HG03280 (cell line): ENCODE measurements around the gene S100A5.
"Not testable (repeated sequence)": the region's sequence is repeated elsewhere in the genome, so short reads cannot be mapped to it uniquely, and the experiment has no call there.

ENCODE experiments used
- ATAC-seq: cut with Tn5 transposase; IDR thresholded peaks from one replicate; pipeline ENCODE4 v1.9.1; 2021; ENCODE audit warnings: mild to moderate bottlenecking, moderate library complexity; ENCODE audit not compliant: unreplicated experiment

The S100A5 gene

GRCh38 chr1:153535242-153536011 lies 5.3 kb downstream of the S100A5 start, which contains the start of gene S100A6:
S100A6 (minus strand) TSS chr1:153535991; CDS start chr1:153535339, 652 bp downstream.
- ATAC-seq, result no peak

GRCh38 chr1:153534925-153535241 lies 5.9 kb downstream of the S100A5 start:
- ATAC-seq, result no peak

- ATAC-seq, result no peak
Measured at GRCh38 chr1:153534226-153534924, 6.4 kb downstream of the S100A5 start.

- ATAC-seq, result no peak
Measured at GRCh38 chr1:153533689-153534201, 7.0 kb downstream of the S100A5 start.

GRCh38 chr1:153532769-153533599 lies 7.8 kb downstream of the S100A5 start:
- ATAC-seq, result no peak

- no peak for ATAC-seq
Measured at GRCh38 chr1:153532181-153532580, 8.6 kb downstream of the S100A5 start.

- no peak for ATAC-seq
Measured at GRCh38 chr1:153531638-153532037, 9.1 kb downstream of the S100A5 start.

GRCh38 chr1:153527683-153528040 lies 13.1 kb downstream of the S100A5 start:
- no peak for ATAC-seq

- ATAC-seq, result no peak
Measured at GRCh38 chr1:153527023-153527682, 13.6 kb downstream of the S100A5 start.

- ATAC-seq, result no peak
Measured at GRCh38 chr1:153526132-153526543, 14.6 kb downstream of the S100A5 start.

GRCh38 chr1:153525088-153525728 lies 15.5 kb downstream of the S100A5 start:
- no peak for ATAC-seq

- not testable (repeated sequence) for ATAC-seq
Measured at GRCh38 chr1:153522353-153523048, 18.2 kb downstream of the S100A5 start.

GRCh38 chr1:153521808-153522207 lies 18.9 kb downstream of the S100A5 start:
- ATAC-seq, result not testable (repeated sequence)

- no peak for ATAC-seq
Measured at GRCh38 chr1:153520818-153521476, 19.8 kb downstream of the S100A5 start.

- not testable (repeated sequence) for ATAC-seq
Measured at GRCh38 chr1:153520137-153520691, 20.5 kb downstream of the S100A5 start.

- no peak for ATAC-seq
Measured at GRCh38 chr1:153519242-153519641, 21.5 kb downstream of the S100A5 start.

- no peak for ATAC-seq
Measured at GRCh38 chr1:153515504-153516394, 25.0 kb downstream of the S100A5 start.

GRCh38 chr1:153513666-153514065 lies 27.1 kb downstream of the S100A5 start:
- no peak for ATAC-seq
